Astrocyte (in vitro differentiated cells and primary cell): ENCODE data around the gene ITPR2. TPM values are rescaled to one million over a fixed set of nuclear protein-coding genes. Genes with fewer than 3 reads are reported as not detected.

Experiments used
- DNase-seq: peaks from one replicate; pipeline ENCODE4 v3.0.0-alpha.2; 2010; ENCODE audit warnings: low read depth
- FAIRE-seq: peaks from 2 replicates; lab custom pipeline; 2011; peaks lifted over from hg19 to GRCh38; lab: Jason Lieb, UNC
- H2AFZ ChIP-seq: 2 replicates; pipeline ENCODE4 v1.6.0; 2012; ENCODE audit warnings: low read depth, low read length, inconsistent platforms
- H3K27ac ChIP-seq: 2 replicates; pipeline ENCODE4 v1.5.1; 2011; ENCODE audit warnings: low read depth, low read length, inconsistent platforms
- H3K27me3 ChIP-seq: 2 replicates; pipeline ENCODE4 v1.6.0; 2011; ENCODE audit warnings: low read length, inconsistent platforms; ENCODE audit not compliant: insufficient read depth
- H3K36me3 ChIP-seq: 2 replicates; pipeline ENCODE4 v1.5.1; 2011; ENCODE audit warnings: low read length, inconsistent platforms; ENCODE audit not compliant: insufficient read depth
- H3K4me1 ChIP-seq: 2 replicates; pipeline ENCODE4 v1.5.1; 2011; ENCODE audit warnings: low read length, inconsistent platforms; ENCODE audit not compliant: insufficient read depth
- H3K4me2 ChIP-seq: 2 replicates; pipeline ENCODE4 v1.6.0; 2012; ENCODE audit warnings: low read length, inconsistent platforms
- H3K4me3 ChIP-seq: 2 replicates; pipeline ENCODE4 v1.5.1; 2011; ENCODE audit warnings: low read depth, mild to moderate bottlenecking, low read length, inconsistent platforms; ENCODE audit not compliant: insufficient read depth
- H3K79me2 ChIP-seq: 2 replicates; pipeline ENCODE4 v1.6.0; 2012; ENCODE audit warnings: mild to moderate bottlenecking, low read length, inconsistent platforms; ENCODE audit not compliant: insufficient read depth
- H3K9ac ChIP-seq: 2 replicates; pipeline ENCODE4 v1.6.0; 2012; ENCODE audit warnings: mild to moderate bottlenecking, low read length, inconsistent platforms
- H3K9me3 ChIP-seq: 2 replicates; pipeline ENCODE4 v1.5.1; 2012; ENCODE audit warnings: low read depth, mild to moderate bottlenecking, low read length, inconsistent platforms; ENCODE audit not compliant: insufficient read depth
- H4K20me1 ChIP-seq: 2 replicates; pipeline ENCODE4 v1.6.0; 2012; ENCODE audit warnings: low read length, inconsistent platforms; ENCODE audit not compliant: insufficient read depth
- H3K27ac Mint-ChIP-seq: one replicate; pipeline ENCODE4 v1.8.0; 2021; ENCODE audit warnings: mild to moderate bottlenecking, mixed read lengths; ENCODE audit not compliant: unreplicated experiment
- H3K27me3 Mint-ChIP-seq: one replicate; pipeline ENCODE4 v1.8.0; 2021; ENCODE audit warnings: low read depth, mixed read lengths; ENCODE audit not compliant: unreplicated experiment
- H3K36me3 Mint-ChIP-seq: one replicate; pipeline ENCODE4 v1.8.0; 2021; ENCODE audit warnings: low read depth, mixed read lengths; ENCODE audit not compliant: unreplicated experiment
- H3K4me1 Mint-ChIP-seq: one replicate; pipeline ENCODE4 v1.8.0; 2021; ENCODE audit warnings: low read depth, mixed read lengths; ENCODE audit not compliant: unreplicated experiment
- H3K4me3 Mint-ChIP-seq: one replicate; pipeline ENCODE4 v1.8.0; 2021; ENCODE audit warnings: mild to moderate bottlenecking, moderate library complexity, mixed read lengths; ENCODE audit not compliant: unreplicated experiment
- H3K9me3 Mint-ChIP-seq: one replicate; pipeline ENCODE4 v1.8.0; 2021; ENCODE audit warnings: mild to moderate bottlenecking, mixed read lengths; ENCODE audit not compliant: unreplicated experiment
- EZH2 ChIP-seq: IDR thresholded peaks from 2 replicates; pipeline ENCODE4 v1.6.1; 2012; ENCODE audit warnings: mild to moderate bottlenecking, low read length, inconsistent platforms; ENCODE audit not compliant: insufficient read depth
- total RNA-seq: library from RNA; stranded (reverse); gene quantifications from 2 replicates; pipeline ENCODE4 v1.2.1, GENCODE V29; 2021
- TF ChIP-seq, protein P1 (sequence below): IDR thresholded peaks from 2 replicates; pipeline ENCODE4 v1.5.1; 2011; ENCODE audit warnings: low read depth, mild to moderate bottlenecking, inconsistent platforms, low read length, moderate library complexity; ENCODE audit not compliant: insufficient read depth

Gene ITPR2
- total RNA-seq, 1 donor from 2014 or later = 24.4 TPM

- no peaks in the 10 kb centered on the region for H3K36me3 Mint-ChIP-seq
- TF ChIP-seq, protein P1, sequence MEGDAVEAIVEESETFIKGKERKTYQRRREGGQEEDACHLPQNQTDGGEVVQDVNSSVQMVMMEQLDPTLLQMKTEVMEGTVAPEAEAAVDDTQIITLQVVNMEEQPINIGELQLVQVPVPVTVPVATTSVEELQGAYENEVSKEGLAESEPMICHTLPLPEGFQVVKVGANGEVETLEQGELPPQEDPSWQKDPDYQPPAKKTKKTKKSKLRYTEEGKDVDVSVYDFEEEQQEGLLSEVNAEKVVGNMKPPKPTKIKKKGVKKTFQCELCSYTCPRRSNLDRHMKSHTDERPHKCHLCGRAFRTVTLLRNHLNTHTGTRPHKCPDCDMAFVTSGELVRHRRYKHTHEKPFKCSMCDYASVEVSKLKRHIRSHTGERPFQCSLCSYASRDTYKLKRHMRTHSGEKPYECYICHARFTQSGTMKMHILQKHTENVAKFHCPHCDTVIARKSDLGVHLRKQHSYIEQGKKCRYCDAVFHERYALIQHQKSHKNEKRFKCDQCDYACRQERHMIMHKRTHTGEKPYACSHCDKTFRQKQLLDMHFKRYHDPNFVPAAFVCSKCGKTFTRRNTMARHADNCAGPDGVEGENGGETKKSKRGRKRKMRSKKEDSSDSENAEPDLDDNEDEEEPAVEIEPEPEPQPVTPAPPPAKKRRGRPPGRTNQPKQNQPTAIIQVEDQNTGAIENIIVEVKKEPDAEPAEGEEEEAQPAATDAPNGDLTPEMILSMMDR = no peak
- TF ChIP-seq EZH2 = no peak
- no peaks in the 10 kb centered on the region for H3K27me3 Mint-ChIP-seq
- H3K9me3 Mint-ChIP-seq = no peaks in the 10 kb centered on the region
- H3K4me1 Mint-ChIP-seq = peaks cover 53% of the 10 kb centered on the region
- no peak for FAIRE-seq
- no peak for DNase-seq
- no peak overlapping the region for H2AFZ ChIP-seq
- H3K27ac ChIP-seq = no peak overlapping the region
- H3K36me3 ChIP-seq = no peaks in the 10 kb centered on the region
- H3K4me1 ChIP-seq = peaks cover 32% of the 10 kb centered on the region
- no peaks in the 10 kb centered on the region for H3K27me3 ChIP-seq
- H3K4me3 ChIP-seq = no peak overlapping the region
- H3K9ac ChIP-seq = no peak overlapping the region
- H3K9me3 ChIP-seq = no peaks in the 10 kb centered on the region
- H3K27ac Mint-ChIP-seq = no peak overlapping the region
- H3K4me2 ChIP-seq = no peak overlapping the region
- H3K79me2 ChIP-seq = peaks cover 3% of the 10 kb centered on the region
- peak overlapping the region; percentile 42 for H3K4me3 Mint-ChIP-seq
- H4K20me1 ChIP-seq = no peaks in the 10 kb centered on the region
These were observed 88.9 kb downstream of the ITPR2 start for GRCh38 chr12:26744042-26744626.

- H3K4me2 ChIP-seq = no peak overlapping the region
- Mint-ChIP-seq H3K4me1 (peaks cover 30% of the 10 kb centered on the region), H3K27ac (no peak overlapping the region)
These were observed 91.3 kb downstream of the ITPR2 start for GRCh38 chr12:26741584-26742227.

More at GRCh38 chr12:26741584-26742227, 91.3 kb downstream of the ITPR2 start:
- Mint-ChIP-seq H3K9me3 (no peaks in the 10 kb centered on the region), H3K4me3 (no peak overlapping the region), H3K27me3 (no peaks in the 10 kb centered on the region), H3K36me3 (no peaks in the 10 kb centered on the region)
- FAIRE-seq = no peak
- DNase-seq = no peak
- peaks cover 22% of the 10 kb centered on the region for H3K4me1 ChIP-seq
- H3K27me3 ChIP-seq = no peaks in the 10 kb centered on the region
- no peaks in the 10 kb centered on the region for H3K9me3 ChIP-seq
- no peak for TF ChIP-seq EZH2
- TF ChIP-seq, protein P1 = no peak
- no peak overlapping the region for H3K4me3 ChIP-seq
- H3K9ac ChIP-seq = no peak overlapping the region
- no peak overlapping the region for H2AFZ ChIP-seq
- no peak overlapping the region for H3K27ac ChIP-seq
- peaks cover 3% of the 10 kb centered on the region for H3K79me2 ChIP-seq
- H3K36me3 ChIP-seq = no peaks in the 10 kb centered on the region
- no peaks in the 10 kb centered on the region for H4K20me1 ChIP-seq
